HFFc6 (cell line): ENCODE data around the gene P3H1. TPM values are rescaled to one million over a fixed set of nuclear protein-coding genes. Genes with fewer than 3 reads are reported as not detected.
"Not testable (repeated sequence)": the region's sequence is repeated elsewhere in the genome, so short reads cannot be mapped to it uniquely, and the experiment has no call there.

Experiments
- DNase-seq: peaks from one replicate; pipeline ENCODE4 v3.0.0-alpha.2; 2018
- H3K27ac Mint-ChIP-seq: 2 replicates; pipeline ENCODE4 v1.8.0; 2020; ENCODE audit warnings: mild to moderate bottlenecking, mixed read lengths
- H3K27me3 Mint-ChIP-seq: 2 replicates; pipeline ENCODE4 v1.8.0; 2021; ENCODE audit warnings: mild to moderate bottlenecking, moderate library complexity, mixed read lengths; ENCODE audit not compliant: insufficient read depth
- H3K36me3 Mint-ChIP-seq: 2 replicates; pipeline ENCODE4 v1.8.0; 2021; ENCODE audit warnings: low read depth, mixed read lengths
- H3K4me1 Mint-ChIP-seq: 2 replicates; pipeline ENCODE4 v1.8.0; 2020; ENCODE audit warnings: low read depth, mixed read lengths
- H3K4me3 Mint-ChIP-seq: 2 replicates; pipeline ENCODE4 v1.8.0; 2020; ENCODE audit warnings: mild to moderate bottlenecking, moderate library complexity, mixed read lengths
- H3K9me3 Mint-ChIP-seq: 2 replicates; pipeline ENCODE4 v1.8.0; 2020; ENCODE audit warnings: mild to moderate bottlenecking, mixed read lengths
- CTCF ChIP-seq: fragments of 200-600 bp; sonication (generic); IDR thresholded peaks from 2 replicates; pipeline ENCODE4 v1.5.0; 2021; ENCODE audit warnings: antibody characterized with exemption, mild to moderate bottlenecking
- total RNA-seq, 6 experiments: library from RNA; stranded (reverse); fragmentation: NEBNext Ultra II Directional; extraction: Animal tissue kit (Norgen Biotek cat#: 25700); gene quantifications; 2 replicates in 1 of 6; 3 replicates in 5 of 6; pipeline ENCODE4 v1.2.3, GENCODE V29; 2021

Gene P3H1
- total RNA-seq, 6 experiments from 2014 or later, result 115 to 169 (median 126) TPM

GRCh38 chr1:42723511-42723910 is 43.3 kb downstream of the P3H1 start:
- Mint-ChIP-seq H3K27me3 (peaks cover 2% of the 10 kb centered on the region; the same call in 1 of the 2 replicates), H3K4me3 (no peak overlapping the region), H3K9me3 (no peaks in the 10 kb centered on the region), H3K36me3 (0 out of 2 replicates have a peak, but pooled peaks cover 3% of the 10 kb centered on the region), H3K4me1 (peaks cover 6% of the 10 kb centered on the region), H3K27ac (no peak overlapping the region)
- DNase-seq, result no peak
- no peak for TF ChIP-seq CTCF

- not testable (repeated sequence) for H3K9me3 Mint-ChIP-seq, H3K4me3 Mint-ChIP-seq, DNase-seq, H3K36me3 Mint-ChIP-seq, H3K27ac Mint-ChIP-seq, H3K4me1 Mint-ChIP-seq, H3K27me3 Mint-ChIP-seq
Observed at GRCh38 chr1:42722403-42722802, 44.4 kb downstream of the P3H1 start.

GRCh38 chr1:42721926-42722325 is 44.9 kb downstream of the P3H1 start:
- Mint-ChIP-seq H3K36me3 (peaks cover 8% of the 10 kb centered on the region; the same call in 1 of the 2 replicates), H3K4me1 (peaks cover 6% of the 10 kb centered on the region), H3K4me3 (no peak overlapping the region), H3K9me3 (no peaks in the 10 kb centered on the region), H3K27me3 (peaks cover 2% of the 10 kb centered on the region), H3K27ac (peak overlapping the region; percentile 42; the same call in 1 of the 2 replicates)
- TF ChIP-seq CTCF, result no peak
- no peak for DNase-seq

GRCh38 chr1:42720868-42721267 is 46.0 kb downstream of the P3H1 start:
- Mint-ChIP-seq H3K27ac (no peak overlapping the region), H3K4me3 (no peak overlapping the region), H3K27me3 (peaks cover 2% of the 10 kb centered on the region), H3K36me3 (peaks cover 15% of the 10 kb centered on the region), H3K4me1 (peaks cover 6% of the 10 kb centered on the region), H3K9me3 (no peaks in the 10 kb centered on the region)
- no peak for DNase-seq
- no peak for TF ChIP-seq CTCF

- peaks cover 52% of the 10 kb centered on the region for H3K36me3 Mint-ChIP-seq
- not testable (repeated sequence) for H3K27ac Mint-ChIP-seq, H3K4me1 Mint-ChIP-seq, H3K27me3 Mint-ChIP-seq, DNase-seq, H3K9me3 Mint-ChIP-seq, H3K4me3 Mint-ChIP-seq
Observed at GRCh38 chr1:42714441-42714840, 52.4 kb downstream of the P3H1 start.

GRCh38 chr1:42713293-42713692 is 53.5 kb downstream of the P3H1 start:
- Mint-ChIP-seq H3K9me3 (no peaks in the 10 kb centered on the region), H3K36me3 (peaks cover 55% of the 10 kb centered on the region), H3K27me3 (no peaks in the 10 kb centered on the region; the same call in none of the 2 replicates), H3K4me1 (no peaks in the 10 kb centered on the region), H3K4me3 (no peak overlapping the region), H3K27ac (no peak overlapping the region)
- DNase-seq, result no peak
- no peak for TF ChIP-seq CTCF

- not testable (repeated sequence) for H3K4me3 Mint-ChIP-seq, H3K27me3 Mint-ChIP-seq, H3K9me3 Mint-ChIP-seq, H3K4me1 Mint-ChIP-seq, H3K27ac Mint-ChIP-seq, DNase-seq
- H3K36me3 Mint-ChIP-seq, result peaks cover 60% of the 10 kb centered on the region
Observed at GRCh38 chr1:42712808-42713207, 54.0 kb downstream of the P3H1 start.
